ENCODE data around the gene CNTN6. TPM values are rescaled to one million over a fixed set of nuclear protein-coding genes. Genes with fewer than 3 reads are reported as not detected.

CNTN6 gene
- total RNA-seq, 3 donors from 2014 or later = 0.32 TPM; not detected in 2

- no peak for TF ChIP-seq CTCF (IDR thresholded peaks at IDR 0.05)
- no peaks in the 10 kb centered on the region for H3K9me3 ChIP-seq
- H3K4me3 ChIP-seq = no peak overlapping the region
- no peaks in the 10 kb centered on the region for H3K4me1 ChIP-seq (ENCODE audit: low read depth)
- ATAC-seq = peak; percentile 95
- peak in 1 of 3 donors; percentile 24 for DNase-seq
- H3K36me3 ChIP-seq (ENCODE audit: low read depth) = no peaks in the 10 kb centered on the region
- intact Hi-C loops (cut with DNase I, micrococcal nuclease) = no loop called here
Observed at GRCh38 chr3:1272546-1273265, 179.9 kb downstream of the CNTN6 start.

- DNase-seq (peak in 1 of 3 donors; percentile 32), ATAC-seq (no peak)
- Histone ChIP-seq H3K9me3 (no peaks in the 10 kb centered on the region), H3K36me3 (ENCODE audit: low read depth) (no peaks in the 10 kb centered on the region), H3K4me3 (no peak overlapping the region), H3K4me1 (ENCODE audit: low read depth) (no peaks in the 10 kb centered on the region)
- no peak for TF ChIP-seq CTCF (IDR thresholded peaks at IDR 0.05)
- intact Hi-C loops (cut with DNase I, micrococcal nuclease) = no loop called here
Observed at GRCh38 chr3:1275495-1275894, 182.7 kb downstream of the CNTN6 start.

GRCh38 chr3:1287815-1288214 is 195.0 kb downstream of the CNTN6 start:
- TF ChIP-seq CTCF (IDR thresholded peaks at IDR 0.05) = no peak
- no peak overlapping the region for H3K4me3 ChIP-seq
- no peak for DNase-seq
- H3K36me3 ChIP-seq (ENCODE audit: low read depth) = no peaks in the 10 kb centered on the region
- no peaks in the 10 kb centered on the region for H3K4me1 ChIP-seq (ENCODE audit: low read depth)
- ATAC-seq = no peak
- no peaks in the 10 kb centered on the region for H3K9me3 ChIP-seq
- intact Hi-C loops (cut with DNase I, micrococcal nuclease) = no loop called here

GRCh38 chr3:1288805-1289494 is 196.1 kb downstream of the CNTN6 start:
- DNase-seq (no peak), ATAC-seq (no peak)
- H3K9me3 ChIP-seq = no peaks in the 10 kb centered on the region
- H3K36me3 ChIP-seq (ENCODE audit: low read depth) = no peaks in the 10 kb centered on the region
- H3K4me1 ChIP-seq (ENCODE audit: low read depth) = no peaks in the 10 kb centered on the region
- intact Hi-C loops (cut with DNase I, micrococcal nuclease) = no loop called here
- H3K4me3 ChIP-seq = no peak overlapping the region
- no peak for TF ChIP-seq CTCF (IDR thresholded peaks at IDR 0.05)

- Histone ChIP-seq H3K9me3 (no peaks in the 10 kb centered on the region), H3K4me1 (ENCODE audit: low read depth) (no peaks in the 10 kb centered on the region), H3K4me3 (no peak overlapping the region), H3K36me3 (ENCODE audit: low read depth) (no peaks in the 10 kb centered on the region)
- ATAC-seq (no peak), DNase-seq (no peak)
- intact Hi-C loops (cut with DNase I, micrococcal nuclease) = no loop called here
- TF ChIP-seq CTCF (IDR thresholded peaks at IDR 0.05) = no peak
Observed at GRCh38 chr3:1292571-1293071, 199.8 kb downstream of the CNTN6 start.
